ENCODE results near the gene NTN1.

DNA sequence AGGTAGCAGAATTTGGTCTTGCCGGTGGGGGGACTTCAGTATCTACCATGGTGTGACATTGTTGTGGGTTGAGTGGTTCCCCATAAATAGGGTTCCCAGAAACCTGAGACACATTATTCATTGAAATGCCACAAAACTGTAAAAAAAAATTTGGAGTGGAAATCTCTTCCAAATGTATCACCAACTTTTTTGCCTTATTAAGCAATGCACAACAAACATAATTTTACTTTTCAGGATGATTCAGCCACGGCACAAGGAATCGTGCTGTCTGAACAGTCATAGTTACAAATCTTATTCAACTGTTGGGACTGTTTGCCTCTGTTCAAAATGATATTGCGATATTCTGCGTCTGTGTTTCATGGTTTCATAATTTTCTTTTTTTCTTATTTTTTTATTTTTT lies 181.2 kb downstream of the NTN1 start:
- TF ChIP-seq, protein P1, sequence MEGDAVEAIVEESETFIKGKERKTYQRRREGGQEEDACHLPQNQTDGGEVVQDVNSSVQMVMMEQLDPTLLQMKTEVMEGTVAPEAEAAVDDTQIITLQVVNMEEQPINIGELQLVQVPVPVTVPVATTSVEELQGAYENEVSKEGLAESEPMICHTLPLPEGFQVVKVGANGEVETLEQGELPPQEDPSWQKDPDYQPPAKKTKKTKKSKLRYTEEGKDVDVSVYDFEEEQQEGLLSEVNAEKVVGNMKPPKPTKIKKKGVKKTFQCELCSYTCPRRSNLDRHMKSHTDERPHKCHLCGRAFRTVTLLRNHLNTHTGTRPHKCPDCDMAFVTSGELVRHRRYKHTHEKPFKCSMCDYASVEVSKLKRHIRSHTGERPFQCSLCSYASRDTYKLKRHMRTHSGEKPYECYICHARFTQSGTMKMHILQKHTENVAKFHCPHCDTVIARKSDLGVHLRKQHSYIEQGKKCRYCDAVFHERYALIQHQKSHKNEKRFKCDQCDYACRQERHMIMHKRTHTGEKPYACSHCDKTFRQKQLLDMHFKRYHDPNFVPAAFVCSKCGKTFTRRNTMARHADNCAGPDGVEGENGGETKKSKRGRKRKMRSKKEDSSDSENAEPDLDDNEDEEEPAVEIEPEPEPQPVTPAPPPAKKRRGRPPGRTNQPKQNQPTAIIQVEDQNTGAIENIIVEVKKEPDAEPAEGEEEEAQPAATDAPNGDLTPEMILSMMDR (IDR thresholded peaks at IDR 0.05): no peak
- no peak for TF ChIP-seq POLR2A (IDR thresholded peaks at IDR 0.05)
- no peak for TF ChIP-seq POLR2AphosphoS5 (IDR thresholded peaks at IDR 0.05)

Data from breast epithelium (tissue), 3 donors.